PC-9 (cell line): ENCODE results near the gene KIAA0753. TPM values are rescaled to one million over a fixed set of nuclear protein-coding genes. Genes with fewer than 3 reads are reported as not detected.

Experiments
- BruUV-seq: library from RNA; stranded (reverse); fragments of 400-500 nt; replicated peaks from 2 replicates; lab custom pipeline; 2021; lab: Mats Ljungman, UMichigan
- CTCF ChIA-PET: fragments of 300-600 bp; sonication (Branson Sonifier 250); formaldehyde crosslinking; loops from one replicate; lab custom pipeline; 2022; ENCODE audit warnings: antibody characterized with exemption; lab: Charles Lee
- POLR2A ChIA-PET: fragments of 300-600 bp; sonication (Branson Sonifier 250); formaldehyde crosslinking; loops from one replicate; lab custom pipeline; 2022; ENCODE audit warnings: antibody characterized with exemption; ENCODE audit not compliant: unreplicated experiment; lab: Charles Lee
- DNase-seq, 2 experiments: peaks; one replicate each; pipeline versions ENCODE4 v3.0.0 to v3.0.0-alpha.2; 2015 to 2022; ENCODE audit warnings: mixed read lengths in 1 of 2
- H2AFZ ChIP-seq: fragments of 200-600 bp; sonication (generic); 2 replicates; pipeline ENCODE4 v1.8.1; 2017; ENCODE audit warnings: antibody characterized with exemption
- H3F3A ChIP-seq: fragments of 200-600 bp; sonication (generic); 2 replicates; pipeline ENCODE4 v1.8.1; 2017; ENCODE audit warnings: antibody characterized with exemption, mild to moderate bottlenecking, low read depth; ENCODE audit not compliant: insufficient read depth
- H3K27ac ChIP-seq: fragments of 200-600 bp; sonication (generic); 2 replicates; pipeline ENCODE4 v1.6.1; 2016; ENCODE audit warnings: mixed run types
- H3K27me3 ChIP-seq: fragments of 200-600 bp; sonication (generic); 2 replicates; pipeline ENCODE4 v1.6.1; 2016; ENCODE audit warnings: low read depth, mixed run types; ENCODE audit not compliant: insufficient read depth
- H3K36me3 ChIP-seq: fragments of 200-600 bp; sonication (generic); 2 replicates; pipeline ENCODE4 v1.6.1; 2016; ENCODE audit warnings: low read depth, mixed run types
- H3K4me1 ChIP-seq: fragments of 200-600 bp; sonication (generic); replicated peaks from 2 replicates; pipeline ENCODE4 v1.6.1; 2016; ENCODE audit warnings: mixed run types; ENCODE audit not compliant: insufficient read depth
- H3K4me2 ChIP-seq: fragments of 200-600 bp; sonication (generic); 2 replicates; pipeline ENCODE4 v1.6.1; 2017; ENCODE audit warnings: mixed run types
- H3K4me3 ChIP-seq: fragments of 200-600 bp; sonication (generic); 2 replicates; pipeline ENCODE4 v1.6.1; 2016; ENCODE audit warnings: mixed run types
- H3K79me2 ChIP-seq: fragments of 200-600 bp; sonication (generic); 2 replicates; pipeline ENCODE4 v1.6.1; 2017; ENCODE audit warnings: low read depth, mixed run types
- H3K9me2 ChIP-seq: fragments of 200-600 bp; sonication (generic); 2 replicates; pipeline ENCODE4 v1.8.1; 2017; ENCODE audit warnings: mild to moderate bottlenecking; ENCODE audit not compliant: insufficient read depth
- H3K9me3 ChIP-seq: fragments of 200-600 bp; sonication (generic); 2 replicates; pipeline ENCODE4 v1.8.1; 2016; ENCODE audit warnings: low read depth; ENCODE audit not compliant: insufficient read depth
- H4K20me1 ChIP-seq: fragments of 200-600 bp; sonication (generic); 2 replicates; pipeline ENCODE4 v1.8.1; 2017; ENCODE audit not compliant: insufficient read depth
- CTCF ChIP-seq: fragments of 200-600 bp; sonication (generic); conservative IDR thresholded peaks from 2 replicates; pipeline ENCODE4 v1.6.1; 2017; ENCODE audit warnings: mixed run types, antibody characterized with exemption, mild to moderate bottlenecking, moderate library complexity
- EZH2 ChIP-seq: fragments of 200-600 bp; sonication (generic); IDR thresholded peaks from 2 replicates; pipeline ENCODE4 v1.8.0; 2017; ENCODE audit warnings: antibody characterized with exemption, low read depth
- intact Hi-C: fragments of 100-400 bp; cut with micrococcal nuclease; formaldehyde crosslinking; loops from one replicate; pipeline ENCODE4 v1.10.0; 2022; ENCODE audit not compliant: unreplicated experiment
- total RNA-seq: library from RNA; stranded (reverse); gene quantifications from 2 replicates; pipeline ENCODE4 v1.2.3, GENCODE V29; 2021

Gene KIAA0753
- total RNA-seq, 1 experiment from 2014 or later: 47.0 TPM

DNA sequence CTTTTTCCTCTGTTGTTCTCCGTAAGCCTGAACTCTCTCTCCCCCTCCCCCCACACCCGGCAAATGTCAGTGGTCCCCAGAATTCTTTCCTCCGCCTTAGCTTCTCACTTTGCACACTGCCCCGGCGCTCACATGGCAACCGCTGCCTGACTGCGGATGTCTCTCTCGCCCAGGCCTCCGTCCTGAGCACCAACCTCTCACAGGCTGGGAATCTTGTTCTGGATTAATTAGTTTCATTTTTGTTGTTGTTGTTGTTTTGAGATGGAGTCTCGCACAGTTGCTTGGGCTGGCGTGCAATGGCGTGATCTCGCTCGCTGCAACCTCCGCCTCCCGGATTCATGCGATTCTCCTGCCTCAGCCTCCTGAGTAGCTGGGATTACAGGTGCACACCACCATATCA is 27.7 kb upstream of the KIAA0753 start:
- Histone ChIP-seq H3K4me3 (no peak overlapping the region), H3K27ac (peak overlapping the region; percentile 88; the same call in 1 of the 2 replicates), H3F3A (peaks cover 44% of the 10 kb centered on the region), H3K36me3 (no peaks in the 10 kb centered on the region), H3K4me1 (peaks cover 44% of the 10 kb centered on the region), H3K9me3 (no peaks in the 10 kb centered on the region), H2AFZ (no peak overlapping the region), H4K20me1 (no peaks in the 10 kb centered on the region), H3K79me2 (no peaks in the 10 kb centered on the region), H3K4me2 (no peak overlapping the region), H3K27me3 (no peaks in the 10 kb centered on the region), H3K9me2 (no peaks in the 10 kb centered on the region)
- no TSS peak for BruUV-seq
- DNase-seq: no peak
- ChIA-PET CTCF (no interaction called here), POLR2A (interaction anchor here (0.6 kb wide), 1 partner anchor 243 kb away, joined by 4 read pairs; no protein-coding TSS in a partner anchor)
- intact Hi-C loops: loop anchor here (5.0 kb wide), 1 partner anchor 44 kb away; the partner anchor contains the start of gene SLC13A5
- no peak for TF ChIP-seq EZH2

DNA sequence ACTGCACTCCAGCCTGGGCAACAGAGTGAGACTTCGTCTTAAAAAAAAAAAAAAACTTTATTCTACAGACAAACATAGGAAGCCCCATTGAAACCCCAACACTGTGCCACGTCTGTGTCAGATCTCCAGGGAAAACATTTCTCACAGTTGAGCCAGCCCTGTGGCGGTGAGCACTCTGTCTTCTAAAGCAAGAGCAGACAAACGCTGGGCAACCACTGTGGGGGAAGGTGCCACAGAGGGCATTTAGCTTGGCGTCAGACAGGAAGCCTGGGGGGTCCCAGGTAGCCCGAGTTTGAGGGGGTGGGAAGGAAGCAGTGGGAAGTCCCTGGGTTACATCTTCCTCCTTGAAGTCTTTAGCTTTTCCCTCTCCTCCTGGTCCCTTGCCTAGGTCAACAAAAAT is 27.0 kb upstream of the KIAA0753 start:
- Histone ChIP-seq H3K4me2 (no peak overlapping the region), H3K4me1 (peaks cover 44% of the 10 kb centered on the region), H3K4me3 (no peak overlapping the region), H4K20me1 (no peaks in the 10 kb centered on the region), H3K79me2 (no peaks in the 10 kb centered on the region), H3K36me3 (no peaks in the 10 kb centered on the region), H3F3A (peaks cover 44% of the 10 kb centered on the region), H3K9me3 (no peaks in the 10 kb centered on the region), H3K9me2 (no peaks in the 10 kb centered on the region), H2AFZ (no peak overlapping the region), H3K27ac (no peak overlapping the region), H3K27me3 (no peaks in the 10 kb centered on the region)
- ChIA-PET CTCF (interaction anchor here (0.6 to 0.7 kb wide), 2 partner anchors 200 to 426 kb away, joined by 3 to 6 read pairs; no protein-coding TSS in a partner anchor), POLR2A (no interaction called here)
- intact Hi-C loops: loop anchor here (5.0 kb wide), 1 partner anchor 45 kb away; the partner anchor contains the start of gene SLC13A5
- BruUV-seq: no TSS peak
- no peak for TF ChIP-seq EZH2
- no peak for TF ChIP-seq CTCF
- no peak for DNase-seq

GRCh38 chr17:6666557-6666956 is 26.0 kb upstream of the KIAA0753 start:
- H3K27me3 ChIP-seq: no peaks in the 10 kb centered on the region
- intact Hi-C loops: loop anchor here (1.0 to 5.0 kb wide), 5 partner anchors 46 to 470 kb away; partner anchors contain the start of gene SLC13A5
- DNase-seq: no peak
- H3K4me2 ChIP-seq: no peak overlapping the region
- no peak for TF ChIP-seq CTCF
- no peaks in the 10 kb centered on the region for H3K9me3 ChIP-seq
- H3K4me3 ChIP-seq: no peak overlapping the region
- H3K27ac ChIP-seq: no peak overlapping the region
- no TSS peak for BruUV-seq
- POLR2A ChIA-PET: interaction anchor here (0.6 kb wide), 1 partner anchor 41 kb away, joined by 3 read pairs; no protein-coding TSS in a partner anchor
- H3F3A ChIP-seq: peaks cover 43% of the 10 kb centered on the region
- no peak overlapping the region for H2AFZ ChIP-seq
- no peaks in the 10 kb centered on the region for H4K20me1 ChIP-seq
- CTCF ChIA-PET: interaction anchor here (0.6 to 1.3 kb wide), 4 partner anchors 86 to 475 kb away, joined by 3 to 18 read pairs (median 4); no protein-coding TSS in a partner anchor
- no peaks in the 10 kb centered on the region for H3K9me2 ChIP-seq
- no peaks in the 10 kb centered on the region for H3K36me3 ChIP-seq
- H3K79me2 ChIP-seq: no peaks in the 10 kb centered on the region
- H3K4me1 ChIP-seq: peaks cover 41% of the 10 kb centered on the region
